HG03108 (cell line): ENCODE results near the gene AMPD2.

ENCODE experiments used
- ATAC-seq: cut with Tn5 transposase; IDR thresholded peaks from one replicate; pipeline ENCODE4 v1.9.1; 2021; ENCODE audit warnings: moderate library complexity; ENCODE audit not compliant: unreplicated experiment

AMPD2 gene

GRCh38 chr1:109616391-109616790 lies 3.2 kb upstream of the AMPD2 start:
- ATAC-seq: no peak

- ATAC-seq: no peak
These were observed 2.3 kb upstream of the AMPD2 start for GRCh38 chr1:109617291-109617801.

- ATAC-seq: no peak
These were observed 719 bp upstream of the AMPD2 start for GRCh38 chr1:109618661-109619575.

- ATAC-seq: no peak
These were observed 759 bp downstream of the AMPD2 start for GRCh38 chr1:109620401-109620791.

- ATAC-seq: peak; percentile 60
These were observed 1.2 kb downstream of the AMPD2 start for GRCh38 chr1:109620841-109621286.

- ATAC-seq: no peak
These were observed 1.9 kb downstream of the AMPD2 start for GRCh38 chr1:109621379-109622136.

GRCh38 chr1:109622137-109622892 lies 2.7 kb downstream of the AMPD2 start:
- no peak for ATAC-seq

GRCh38 chr1:109622895-109623294 lies 3.3 kb downstream of the AMPD2 start:
- ATAC-seq: no peak

GRCh38 chr1:109623601-109624161 lies 4.0 kb downstream of the AMPD2 start:
- ATAC-seq: no peak

- ATAC-seq: peak; percentile 41
These were observed 4.8 kb downstream of the AMPD2 start for GRCh38 chr1:109624201-109625010.

GRCh38 chr1:109625176-109625575 lies 5.5 kb downstream of the AMPD2 start:
- no peak for ATAC-seq

GRCh38 chr1:109625601-109626560 lies 6.2 kb downstream of the AMPD2 start:
- no peak for ATAC-seq

GRCh38 chr1:109626682-109627408 lies 7.2 kb downstream of the AMPD2 start:
- ATAC-seq: no peak

GRCh38 chr1:109627692-109628399 lies 8.2 kb downstream of the AMPD2 start:
- ATAC-seq: no peak

- ATAC-seq: no peak
These were observed 9.1 kb downstream of the AMPD2 start for GRCh38 chr1:109628540-109629321.

- ATAC-seq: no peak
These were observed 9.9 kb downstream of the AMPD2 start for GRCh38 chr1:109629372-109630030.
